ENCODE results near the gene OBP2A.
"Not testable (repeated sequence)": the region's sequence is repeated elsewhere in the genome, so short reads cannot be mapped to it uniquely, and the experiment has no call there.

DNA sequence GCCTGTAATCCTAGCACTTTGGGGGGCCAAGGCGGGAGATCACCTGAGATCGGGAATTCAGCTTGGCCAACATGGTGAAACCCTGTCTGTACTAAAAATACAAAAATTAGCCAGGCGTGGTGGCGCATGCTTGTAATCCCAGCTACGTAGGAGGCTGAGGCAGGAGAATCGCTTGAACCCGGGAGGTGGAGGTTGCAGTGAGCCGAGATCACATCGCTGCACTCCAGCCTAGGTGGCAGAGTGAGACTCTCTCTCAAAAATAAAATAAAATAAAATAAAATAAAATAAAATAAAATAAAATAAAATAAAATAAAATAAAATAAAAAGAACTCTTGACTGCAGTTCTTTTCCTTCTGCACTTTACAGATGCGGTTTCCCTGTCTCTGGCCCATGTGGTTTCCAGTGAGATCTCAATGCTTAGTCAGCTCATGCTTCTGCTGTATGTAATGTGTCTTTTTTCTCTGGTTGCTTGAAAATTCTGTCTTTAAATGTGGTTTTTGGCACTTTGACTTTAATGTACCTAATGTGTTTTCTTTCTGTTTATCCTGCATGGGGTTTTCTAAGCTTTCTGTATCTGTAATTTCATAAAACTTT is 17.0 kb upstream of the OBP2A start:
- TF ChIP-seq, protein P1, sequence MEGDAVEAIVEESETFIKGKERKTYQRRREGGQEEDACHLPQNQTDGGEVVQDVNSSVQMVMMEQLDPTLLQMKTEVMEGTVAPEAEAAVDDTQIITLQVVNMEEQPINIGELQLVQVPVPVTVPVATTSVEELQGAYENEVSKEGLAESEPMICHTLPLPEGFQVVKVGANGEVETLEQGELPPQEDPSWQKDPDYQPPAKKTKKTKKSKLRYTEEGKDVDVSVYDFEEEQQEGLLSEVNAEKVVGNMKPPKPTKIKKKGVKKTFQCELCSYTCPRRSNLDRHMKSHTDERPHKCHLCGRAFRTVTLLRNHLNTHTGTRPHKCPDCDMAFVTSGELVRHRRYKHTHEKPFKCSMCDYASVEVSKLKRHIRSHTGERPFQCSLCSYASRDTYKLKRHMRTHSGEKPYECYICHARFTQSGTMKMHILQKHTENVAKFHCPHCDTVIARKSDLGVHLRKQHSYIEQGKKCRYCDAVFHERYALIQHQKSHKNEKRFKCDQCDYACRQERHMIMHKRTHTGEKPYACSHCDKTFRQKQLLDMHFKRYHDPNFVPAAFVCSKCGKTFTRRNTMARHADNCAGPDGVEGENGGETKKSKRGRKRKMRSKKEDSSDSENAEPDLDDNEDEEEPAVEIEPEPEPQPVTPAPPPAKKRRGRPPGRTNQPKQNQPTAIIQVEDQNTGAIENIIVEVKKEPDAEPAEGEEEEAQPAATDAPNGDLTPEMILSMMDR (IDR thresholded peaks at IDR 0.05): not testable (repeated sequence)
- TF ChIP-seq POLR2A (IDR thresholded peaks at IDR 0.05): not testable (repeated sequence)
